Erythroblast (primary cell): ENCODE results near the gene NEDD9.

Source experiments
- DNase-seq, 2 experiments: peaks; one replicate each; lab custom pipeline; 2025; lab: John Stamatoyannopoulos, UW
- GATA1 ChIP-seq: IDR thresholded peaks from 2 replicates; pipeline ENCODE4 v1.6.1; 2011; ENCODE audit warnings: low read depth, mild to moderate bottlenecking, control low read depth, low read length, moderate library complexity
- POLR2A ChIP-seq: IDR thresholded peaks from 2 replicates; pipeline ENCODE4 v1.6.1; 2011; ENCODE audit warnings: mild to moderate bottlenecking, low read length

The NEDD9 gene

DNA sequence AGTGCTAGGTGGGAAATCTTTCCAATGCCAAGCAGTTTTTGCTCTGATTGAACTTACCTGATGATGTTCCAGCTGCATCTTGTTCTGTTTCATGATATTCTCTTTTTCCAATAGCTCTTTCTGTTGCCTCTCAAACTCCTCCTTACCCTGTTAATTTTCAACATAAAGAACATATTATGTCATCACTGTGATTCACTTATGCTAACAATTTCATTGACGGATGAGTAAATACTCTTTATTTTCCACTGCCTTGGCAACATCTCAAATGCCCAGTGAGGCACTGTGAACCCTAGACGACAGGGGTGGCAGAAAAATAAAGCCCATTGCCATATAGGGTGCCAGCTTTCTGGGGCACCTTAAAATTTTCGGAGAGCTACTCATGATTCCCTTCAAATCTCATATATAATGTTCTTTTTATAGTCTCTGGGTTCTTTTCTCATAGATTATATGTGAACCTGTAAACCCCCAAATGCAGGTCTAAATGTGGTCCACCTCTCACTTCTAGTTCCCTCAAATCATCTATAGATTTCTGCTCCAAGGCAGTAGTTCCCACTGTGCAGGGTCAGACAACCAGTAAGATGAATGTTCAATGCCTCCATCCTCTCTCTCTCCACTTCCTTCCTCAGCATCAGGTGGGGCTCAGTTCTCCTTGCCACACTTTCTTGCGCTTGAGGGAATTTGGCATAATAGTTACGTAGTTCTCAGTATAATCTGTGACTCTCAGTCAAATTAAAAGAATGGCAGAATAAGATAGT lies 44.1 kb downstream of the NEDD9 start:
- no peak for DNase-seq
- TF ChIP-seq GATA1 (no peak), POLR2A (no peak)

DNA sequence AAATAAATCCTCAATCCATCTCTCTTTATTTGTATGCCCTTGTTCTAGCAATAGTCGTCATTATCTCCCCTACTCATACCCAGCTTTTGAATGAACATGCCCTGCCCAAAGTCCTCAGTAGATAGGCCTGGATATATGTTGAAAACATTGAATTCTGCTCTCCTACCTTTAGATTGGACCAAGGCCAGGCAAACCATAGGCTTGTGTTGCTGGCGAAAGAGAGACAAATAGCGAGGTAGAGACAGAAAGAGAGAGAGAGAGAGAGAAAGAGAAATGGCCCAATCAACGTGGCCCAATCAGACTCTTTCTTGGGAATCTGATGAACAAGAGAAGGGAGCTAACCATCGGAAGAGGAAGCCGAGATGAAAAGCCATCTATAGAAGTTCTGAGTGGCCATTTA lies 45.2 kb downstream of the NEDD9 start:
- TF ChIP-seq GATA1: no peak
- DNase-seq: no peak

DNA sequence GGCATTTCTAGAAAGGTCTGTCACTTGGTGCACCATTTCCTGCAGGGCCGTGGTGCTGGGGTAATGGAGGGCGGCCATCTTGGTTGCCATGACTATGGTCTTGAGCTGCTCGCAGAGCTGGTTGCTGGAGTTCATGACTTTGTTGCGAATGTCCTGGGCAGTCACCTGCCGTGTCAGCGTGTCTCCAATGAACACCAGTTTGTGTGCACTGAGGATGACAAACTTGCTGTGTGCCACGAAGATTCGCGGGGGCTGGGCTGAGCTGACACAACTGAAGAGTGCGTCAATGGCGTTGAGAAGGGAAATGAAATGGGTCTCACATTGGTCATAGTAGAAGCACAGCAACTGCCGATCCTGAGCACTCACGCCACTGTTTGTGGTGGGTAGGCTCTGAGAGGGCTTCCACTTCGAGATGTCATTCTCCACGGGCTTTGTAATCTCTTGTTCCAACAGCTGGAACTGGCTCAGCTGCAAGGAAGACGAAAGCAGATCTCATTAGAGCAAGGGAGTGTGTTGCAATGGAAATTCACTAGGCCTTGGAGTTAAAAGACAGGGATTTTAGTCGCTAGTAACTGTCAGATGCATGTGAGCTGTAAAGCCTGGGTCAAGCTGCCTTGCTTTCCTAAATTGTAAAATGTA lies 47.1 kb downstream of the NEDD9 start:
- TF ChIP-seq POLR2A (no peak), GATA1 (no peak)
- DNase-seq: no peak

DNA sequence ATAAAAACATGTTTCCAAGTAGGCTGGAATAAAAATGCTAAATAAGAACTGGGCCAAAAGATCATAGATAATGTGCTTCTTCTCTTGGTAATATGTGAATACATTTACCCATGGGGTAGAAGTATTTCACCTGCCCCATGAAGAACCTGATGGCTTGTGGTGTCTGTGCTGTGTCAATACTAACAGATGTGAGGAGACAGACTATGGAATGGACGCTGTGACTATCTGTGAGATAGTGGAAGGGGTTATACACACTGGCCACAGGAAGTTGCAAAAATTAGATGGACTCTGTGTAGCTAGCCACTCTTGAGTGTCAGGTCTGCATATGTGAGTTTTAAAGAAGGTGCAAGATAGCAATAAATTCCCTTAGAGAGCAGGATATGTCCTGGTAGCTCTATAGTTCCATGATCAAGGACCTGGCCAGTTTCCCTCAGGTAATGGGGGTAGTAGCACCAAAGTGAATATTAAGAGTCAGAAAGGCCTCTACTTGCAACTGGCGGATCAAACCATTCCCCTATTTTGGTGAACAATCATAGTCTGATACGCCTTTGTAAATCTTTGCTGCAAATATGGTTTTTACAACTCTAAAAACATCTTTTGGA lies 48.6 kb downstream of the NEDD9 start:
- no peak for DNase-seq
- no peak for TF ChIP-seq GATA1
- no peak for TF ChIP-seq POLR2A

DNA sequence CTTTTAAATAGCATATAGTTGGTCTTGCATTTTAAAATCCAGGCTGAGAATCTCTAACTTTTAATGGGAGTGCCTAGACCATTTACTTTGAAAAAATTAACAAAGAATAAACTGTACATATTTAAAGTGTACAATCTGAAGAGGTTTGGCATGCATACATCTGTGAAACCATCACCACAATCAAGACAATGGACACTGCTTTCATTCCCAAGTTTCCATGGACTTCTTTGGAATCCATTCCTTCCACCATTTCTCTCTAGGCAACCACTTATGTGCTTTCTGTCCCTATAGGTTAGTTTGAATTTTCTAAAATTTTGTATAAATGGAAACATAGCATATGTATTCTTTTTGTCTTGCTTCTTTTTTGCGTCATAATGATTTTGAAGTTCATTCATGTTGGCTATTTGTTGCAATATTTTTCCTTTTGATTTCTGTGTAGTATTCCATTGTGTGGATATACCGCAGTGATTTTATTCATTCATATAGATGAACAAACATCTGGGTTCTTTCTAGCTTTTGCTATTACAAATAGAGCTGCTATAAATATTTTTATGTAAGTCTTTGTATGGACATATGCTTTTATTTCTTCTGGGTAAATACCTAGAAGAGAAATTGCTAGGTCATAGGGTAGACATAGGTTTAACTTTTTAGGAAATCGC lies 50.9 kb downstream of the NEDD9 start:
- TF ChIP-seq POLR2A (no peak), GATA1 (no peak)
- no peak for DNase-seq

DNA sequence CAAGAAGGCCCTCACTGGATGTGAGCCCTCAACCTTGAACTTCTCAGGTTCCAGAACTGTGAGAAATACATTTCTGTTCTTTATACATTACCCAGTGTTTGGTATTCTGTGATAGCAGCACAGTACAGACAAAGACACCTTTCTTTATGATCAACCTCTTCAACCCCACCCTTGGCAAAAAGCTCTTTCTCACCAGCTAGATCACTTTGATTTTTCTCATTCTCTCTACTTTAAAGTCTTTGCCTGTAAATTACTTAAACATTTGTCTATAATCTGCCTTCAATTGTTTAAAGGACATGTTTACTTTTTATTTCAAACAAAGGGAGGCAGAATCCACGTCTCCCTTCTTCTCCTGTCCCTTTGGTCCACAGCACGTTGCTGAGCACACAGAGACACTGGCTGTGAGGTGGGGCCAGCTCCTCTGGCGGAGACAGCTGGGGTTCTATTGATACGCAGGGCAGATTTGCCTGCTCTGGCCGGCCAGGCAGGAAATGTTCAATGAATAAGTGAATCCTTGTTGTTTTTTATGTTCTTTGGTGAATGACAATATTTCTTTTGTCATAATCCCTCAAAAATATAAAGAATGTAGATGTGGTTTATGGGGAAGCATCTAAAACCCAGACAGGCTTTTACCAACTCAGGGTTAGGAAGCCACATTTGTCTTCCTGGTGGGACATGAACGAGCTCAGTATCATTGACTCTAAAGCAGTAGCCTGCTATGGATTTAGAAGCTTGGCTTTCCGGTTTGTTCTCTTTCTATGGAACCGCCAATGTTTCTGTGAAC lies 52.9 kb downstream of the NEDD9 start:
- TF ChIP-seq POLR2A: no peak
- no peak for TF ChIP-seq GATA1
- no peak for DNase-seq

DNA sequence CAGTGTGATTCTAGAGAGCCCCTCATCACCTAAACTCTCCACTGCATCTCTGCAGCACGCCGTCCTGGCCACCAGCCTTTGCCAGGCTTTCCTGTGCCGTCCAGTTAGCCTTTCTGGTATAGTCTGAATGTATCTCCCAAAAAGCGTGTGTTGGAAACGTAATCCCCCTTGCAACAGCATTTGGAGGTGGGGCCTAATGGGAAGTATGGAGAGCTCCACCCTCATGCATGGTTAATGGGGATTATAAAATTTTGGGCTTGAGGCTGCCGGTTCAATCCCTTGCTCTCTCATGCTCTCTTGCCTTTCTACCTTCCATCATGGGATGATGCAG lies 53.4 kb downstream of the NEDD9 start:
- no peak for DNase-seq
- TF ChIP-seq GATA1: no peak
- TF ChIP-seq POLR2A: no peak

DNA sequence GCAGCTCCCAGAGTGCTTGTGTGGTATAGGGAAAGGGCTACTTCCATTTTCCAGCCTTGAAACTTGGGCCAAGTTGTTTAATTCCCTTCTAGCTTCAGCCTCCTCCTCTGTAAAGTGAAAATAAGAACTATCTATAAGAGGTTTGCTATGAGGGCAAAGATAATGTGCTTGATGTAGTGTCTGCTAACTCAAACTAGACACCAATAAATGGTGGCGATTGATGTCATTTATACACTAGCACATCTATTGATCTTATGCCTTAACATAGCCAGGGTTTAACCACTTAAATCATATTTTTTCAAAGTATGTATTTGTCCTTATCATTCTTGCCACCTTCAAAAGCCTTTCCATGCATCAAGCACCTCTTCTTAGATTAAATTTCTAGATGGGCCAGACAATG lies 55.2 kb downstream of the NEDD9 start:
- TF ChIP-seq POLR2A: no peak
- no peak for TF ChIP-seq GATA1
- DNase-seq: no peak

DNA sequence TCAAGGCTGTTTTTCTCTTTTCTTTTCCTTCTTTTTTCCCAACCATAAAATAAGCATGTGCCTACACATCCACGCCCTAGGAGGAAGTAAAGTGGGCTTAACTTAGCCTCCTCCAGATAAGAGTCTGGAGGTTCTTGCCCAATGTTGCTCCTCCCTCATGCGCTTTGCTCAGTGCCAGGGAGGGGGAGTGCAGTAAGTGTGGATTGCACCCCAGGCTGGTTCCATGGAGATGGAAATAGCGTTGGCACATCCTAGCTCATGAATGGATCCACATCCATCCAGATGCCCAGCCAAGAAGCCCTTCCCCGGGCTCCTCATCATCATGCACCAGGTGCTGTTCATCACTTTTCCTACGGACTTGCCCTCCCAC lies 58.2 kb downstream of the NEDD9 start:
- DNase-seq: no peak
- TF ChIP-seq POLR2A (no peak), GATA1 (no peak)

DNA sequence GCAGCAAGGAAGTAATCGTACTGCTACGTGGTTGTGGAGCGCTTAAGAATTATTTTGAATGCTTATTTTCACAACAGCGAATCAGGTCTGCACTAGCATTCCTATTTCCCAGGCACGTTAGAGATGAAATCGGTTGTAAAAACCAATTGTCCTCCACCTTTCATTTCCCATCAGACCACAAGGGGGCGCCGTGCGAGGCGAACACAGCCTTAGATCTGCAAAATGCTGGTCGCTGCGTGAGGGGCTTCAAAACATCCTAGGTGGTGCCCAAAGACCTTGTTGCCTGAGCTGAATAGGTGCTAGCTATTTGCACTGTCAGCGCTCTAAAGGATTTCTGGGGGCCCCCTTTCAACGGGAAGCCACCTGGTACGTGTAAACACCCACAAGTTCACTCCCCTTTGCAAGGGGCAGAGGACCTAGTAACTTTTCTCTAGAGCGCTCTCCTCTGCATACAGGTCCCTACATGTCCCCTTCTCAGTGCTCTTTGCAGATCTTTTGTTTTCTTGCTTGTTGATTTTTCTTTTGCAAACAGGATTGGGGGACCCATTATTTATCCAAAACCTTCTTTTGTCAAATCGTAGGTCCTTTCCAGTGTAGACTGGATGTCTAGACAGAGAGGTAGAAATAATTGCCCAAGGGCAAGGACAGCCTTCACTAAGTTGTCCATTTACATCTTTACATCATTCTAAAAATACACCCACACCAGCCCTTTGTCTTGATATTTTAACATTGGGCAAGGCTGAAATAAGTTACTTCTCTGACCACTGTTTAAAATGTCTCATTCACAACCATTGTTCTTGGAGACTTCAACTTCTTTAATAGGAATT lies 59.8 kb downstream of the NEDD9 start:
- DNase-seq: peak; percentile 55 to 75
- no peak for TF ChIP-seq POLR2A
- TF ChIP-seq GATA1: no peak

DNA sequence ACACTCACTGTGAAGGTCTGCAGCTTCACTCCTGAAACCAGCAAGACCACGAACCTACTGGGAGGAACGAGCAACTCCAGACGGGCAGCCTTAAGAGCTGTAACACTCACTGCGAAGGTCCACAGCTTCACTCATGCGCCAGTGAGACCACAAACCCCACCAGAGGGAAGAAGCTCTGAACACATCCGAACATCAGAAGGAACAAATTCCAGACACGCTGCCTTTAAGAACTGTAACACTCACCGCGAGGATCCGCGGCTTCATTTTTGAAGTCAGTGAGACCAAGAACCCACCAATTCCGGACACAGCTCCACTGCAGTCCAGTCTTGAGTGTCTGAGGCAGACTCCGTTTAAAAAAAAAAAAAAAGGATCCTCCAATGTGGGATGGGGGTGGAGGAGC lies 60.5 kb downstream of the NEDD9 start:
- TF ChIP-seq GATA1 (no peak), POLR2A (no peak)
- DNase-seq: no peak

DNA sequence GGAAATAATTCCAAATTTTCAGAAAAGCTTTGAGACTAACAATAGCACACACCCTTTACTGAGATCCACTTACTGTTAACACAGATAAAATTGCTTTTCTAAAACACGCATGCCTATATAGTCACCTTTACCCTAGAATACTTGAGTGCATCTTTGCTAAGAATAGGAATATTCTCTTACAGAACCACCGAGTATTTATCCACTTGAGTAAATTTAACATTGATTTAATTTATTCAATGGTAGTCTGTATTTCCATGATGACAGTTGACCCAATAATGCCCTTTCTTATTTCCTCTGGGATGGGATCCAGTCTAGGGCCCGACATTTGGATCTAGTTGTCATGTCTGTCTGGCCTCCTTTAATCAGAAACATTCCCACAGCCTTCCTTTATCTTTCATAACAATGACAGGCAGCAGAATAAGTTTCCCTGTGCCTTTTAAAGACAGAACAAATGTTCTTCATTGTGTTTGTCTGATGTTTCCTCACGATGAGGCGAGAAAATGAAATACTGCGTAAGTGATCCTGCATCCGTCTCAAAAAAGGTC lies 64.3 kb downstream of the NEDD9 start:
- TF ChIP-seq GATA1 (no peak), POLR2A (no peak)
- no peak for DNase-seq
